Keratinocyte (primary cell): ENCODE measurements around the gene KCNC2. TPM values are rescaled to one million over a fixed set of nuclear protein-coding genes. Genes with fewer than 3 reads are reported as not detected.

Source experiments
- DNase-seq: peaks from one replicate; pipeline ENCODE4 v3.0.0-alpha.2; 2011; ENCODE audit warnings: low read depth, missing footprints, low spot score
- FAIRE-seq: peaks from 2 replicates; lab custom pipeline; 2011; peaks lifted over from hg19 to GRCh38; lab: Jason Lieb, UNC
- H2AFZ ChIP-seq: 2 replicates; pipeline ENCODE4 v1.6.0; 2012; ENCODE audit warnings: low read length, control low read depth, inconsistent platforms; ENCODE audit not compliant: control insufficient read depth
- H3K27ac ChIP-seq: 2 replicates; pipeline ENCODE4 v1.5.1; 2011; ENCODE audit warnings: low read length; ENCODE audit not compliant: control insufficient read depth, insufficient read depth
- H3K27me3 ChIP-seq: 3 replicates; pipeline ENCODE4 v1.6.0; 2011; ENCODE audit warnings: low read length; ENCODE audit not compliant: control insufficient read depth, insufficient read depth; ENCODE audit errors: extremely low read depth
- H3K36me3 ChIP-seq, 2 experiments: 2 replicates in 1 of 2; 3 replicates in 1 of 2; pipeline ENCODE4 v1.5.1; 2011; ENCODE audit warnings: low read length in 2 of 2, mild to moderate bottlenecking in 1 of 2; ENCODE audit not compliant: control insufficient read depth in 2 of 2, insufficient read depth in 2 of 2; ENCODE audit errors: extremely low read depth in 1 of 2
- H3K4me1 ChIP-seq: 3 replicates; pipeline ENCODE4 v1.5.1; 2011; ENCODE audit warnings: low read length; ENCODE audit not compliant: control insufficient read depth, insufficient read depth; ENCODE audit errors: extremely low read depth
- H3K4me2 ChIP-seq: 3 replicates; pipeline ENCODE4 v1.6.0; 2011; ENCODE audit warnings: low read depth, low read length; ENCODE audit not compliant: control insufficient read depth, insufficient read depth; ENCODE audit errors: extremely low read depth
- H3K4me3 ChIP-seq, 3 experiments: fragments of 200-600 bp in 1 of 3; sonication (generic) in 1 of 3; 2 replicates in 2 of 3; 3 replicates in 1 of 3; pipeline ENCODE4 v1.5.1; 2011 to 2016; ENCODE audit warnings: low read length in 3 of 3, mild to moderate bottlenecking in 3 of 3, control low read depth in 2 of 3, inconsistent platforms in 1 of 3, low read depth in 1 of 3, mixed read lengths in 1 of 3, mixed run types in 1 of 3, moderate library complexity in 1 of 3; ENCODE audit not compliant: control insufficient read depth in 2 of 3, insufficient read depth in 2 of 3; ENCODE audit errors: extremely low read depth in 1 of 3
- H3K79me2 ChIP-seq: 2 replicates; pipeline ENCODE4 v1.6.0; 2012; ENCODE audit warnings: low read length; ENCODE audit not compliant: control insufficient read depth, insufficient read depth
- H3K9ac ChIP-seq: 3 replicates; pipeline ENCODE4 v1.6.0; 2011; ENCODE audit warnings: low read length; ENCODE audit not compliant: control insufficient read depth, insufficient read depth; ENCODE audit errors: extremely low read depth
- H3K9me1 ChIP-seq: 3 replicates; pipeline ENCODE4 v1.6.0; 2011; ENCODE audit warnings: low read length; ENCODE audit not compliant: control insufficient read depth, insufficient read depth; ENCODE audit errors: extremely low read depth
- H3K9me3 ChIP-seq: 2 replicates; pipeline ENCODE4 v1.5.1; 2012; ENCODE audit warnings: low read depth, low read length; ENCODE audit not compliant: control insufficient read depth
- H4K20me1 ChIP-seq: 3 replicates; pipeline ENCODE4 v1.6.0; 2011; ENCODE audit warnings: low read length; ENCODE audit not compliant: control insufficient read depth, insufficient read depth; ENCODE audit errors: extremely low read depth
- EZH2 ChIP-seq: IDR thresholded peaks from one replicate; pipeline ENCODE4 v1.6.1; 2012; ENCODE audit warnings: inconsistent platforms, mild to moderate bottlenecking, low read length, moderate library complexity
- dilution Hi-C: fragments of 300-500 bp; cut with MboI; formaldehyde crosslinking; loops from one replicate; pipeline ENCODE4 v1.7.0; 2020; ENCODE audit warnings: low sequenced_read_pairs; ENCODE audit not compliant: extremely low pct_ligation_motif_present
- polyA plus RNA-seq, 5 experiments: library from polyadenylated mRNA; depleted of rRNA in 3 of 5; stranded (reverse) in 3 of 5; stranded (forward) in 1 of 5; unstranded in 1 of 5; fragments of >200 nt; gene quantifications; 1 replicate in 1 of 5; 2 replicates in 3 of 5; 3 replicates in 1 of 5; pipeline versions ENCODE4 v1.2.1 to v1.2.3, GENCODE V29; 2011 to 2012; ENCODE audit warnings: missing spikeins in 2 of 5, low read depth in 1 of 5, low replicate concordance in 1 of 5
- TF ChIP-seq, protein P1 (sequence below), 3 experiments: IDR thresholded peaks in 1 of 3; conservative IDR thresholded peaks in 1 of 3; optimal IDR thresholded peaks in 1 of 3; 2 replicates in 2 of 3; 3 replicates in 1 of 3; pipeline versions ENCODE3 to v1.5.1; 2011; ENCODE audit warnings: low read length in 3 of 3, mild to moderate bottlenecking in 3 of 3, moderate library complexity in 2 of 3, control low read depth in 1 of 3, inconsistent platforms in 1 of 3; ENCODE audit not compliant: insufficient read depth in 2 of 3; ENCODE audit errors: extremely low read depth in 1 of 3

KCNC2 gene
- polyA plus RNA-seq, 1 donor (not counting 4 experiments of a cell fraction or from before 2014, with no cell fraction given) = not detected

DNA sequence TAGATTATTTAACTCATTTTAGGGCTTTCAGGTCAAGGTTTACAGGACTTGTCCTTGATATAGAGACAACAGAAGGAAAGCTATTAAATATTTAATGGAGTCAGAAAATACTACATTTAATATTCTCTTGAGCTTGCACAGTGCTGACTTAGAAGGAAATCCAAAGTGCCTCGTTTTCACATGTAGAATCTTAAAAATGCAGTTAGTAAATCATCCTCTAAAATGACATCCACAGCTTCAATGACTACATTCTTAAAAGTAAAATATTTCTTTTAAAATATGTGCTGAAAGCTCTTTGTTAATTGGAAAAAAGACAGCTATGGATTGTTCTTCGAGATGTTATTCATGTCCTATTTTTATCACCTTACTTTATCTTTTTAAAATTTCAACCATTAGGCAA, 146.9 kb downstream of the KCNC2 start:
- DNase-seq (no peak), FAIRE-seq (no peak)
- H3K4me2 ChIP-seq = no peak overlapping the region
- no peak overlapping the region for H3K27ac ChIP-seq
- no peak overlapping the region for H3K4me3 ChIP-seq
- H3K79me2 ChIP-seq = no peaks in the 10 kb centered on the region
- H4K20me1 ChIP-seq = no peaks in the 10 kb centered on the region
- dilution Hi-C loops = no loop called here
- H3K9me3 ChIP-seq = no peaks in the 10 kb centered on the region
- no peak overlapping the region for H2AFZ ChIP-seq
- H3K9me1 ChIP-seq = no peaks in the 10 kb centered on the region
- no peak for TF ChIP-seq EZH2
- H3K9ac ChIP-seq = no peak overlapping the region
- no peaks in the 10 kb centered on the region for H3K4me1 ChIP-seq
- H3K27me3 ChIP-seq = no peaks in the 10 kb centered on the region
- no peaks in the 10 kb centered on the region for H3K36me3 ChIP-seq

DNA sequence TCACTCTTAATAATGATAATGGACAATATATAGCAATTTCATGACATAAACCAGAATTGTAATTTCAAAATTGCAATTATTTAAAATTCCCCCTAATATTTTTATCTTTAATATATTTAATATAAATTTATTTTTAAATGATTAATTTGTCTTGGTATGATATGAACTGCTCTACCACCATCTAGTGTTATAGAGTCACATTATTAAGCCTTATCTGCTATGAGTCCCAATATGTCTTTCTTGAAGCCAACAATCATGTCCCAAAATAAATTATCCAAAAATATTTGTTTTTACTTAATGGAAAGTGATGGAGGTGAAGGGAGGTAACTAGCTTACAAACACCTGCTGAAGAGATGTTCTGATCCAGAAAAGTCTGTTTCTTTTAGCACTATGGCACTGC, 151.4 kb downstream of the KCNC2 start:
- Histone ChIP-seq H3K4me1 (no peaks in the 10 kb centered on the region), H3K4me3 (no peak overlapping the region), H3K9me1 (no peaks in the 10 kb centered on the region), H3K36me3 (no peaks in the 10 kb centered on the region), H2AFZ (no peak overlapping the region), H3K9ac (no peak overlapping the region), H3K27ac (no peak overlapping the region), H4K20me1 (no peaks in the 10 kb centered on the region), H3K79me2 (no peaks in the 10 kb centered on the region), H3K9me3 (no peaks in the 10 kb centered on the region), H3K4me2 (no peak overlapping the region), H3K27me3 (no peaks in the 10 kb centered on the region)
- dilution Hi-C loops = no loop called here
- TF ChIP-seq EZH2 = no peak
- TF ChIP-seq, protein P1, sequence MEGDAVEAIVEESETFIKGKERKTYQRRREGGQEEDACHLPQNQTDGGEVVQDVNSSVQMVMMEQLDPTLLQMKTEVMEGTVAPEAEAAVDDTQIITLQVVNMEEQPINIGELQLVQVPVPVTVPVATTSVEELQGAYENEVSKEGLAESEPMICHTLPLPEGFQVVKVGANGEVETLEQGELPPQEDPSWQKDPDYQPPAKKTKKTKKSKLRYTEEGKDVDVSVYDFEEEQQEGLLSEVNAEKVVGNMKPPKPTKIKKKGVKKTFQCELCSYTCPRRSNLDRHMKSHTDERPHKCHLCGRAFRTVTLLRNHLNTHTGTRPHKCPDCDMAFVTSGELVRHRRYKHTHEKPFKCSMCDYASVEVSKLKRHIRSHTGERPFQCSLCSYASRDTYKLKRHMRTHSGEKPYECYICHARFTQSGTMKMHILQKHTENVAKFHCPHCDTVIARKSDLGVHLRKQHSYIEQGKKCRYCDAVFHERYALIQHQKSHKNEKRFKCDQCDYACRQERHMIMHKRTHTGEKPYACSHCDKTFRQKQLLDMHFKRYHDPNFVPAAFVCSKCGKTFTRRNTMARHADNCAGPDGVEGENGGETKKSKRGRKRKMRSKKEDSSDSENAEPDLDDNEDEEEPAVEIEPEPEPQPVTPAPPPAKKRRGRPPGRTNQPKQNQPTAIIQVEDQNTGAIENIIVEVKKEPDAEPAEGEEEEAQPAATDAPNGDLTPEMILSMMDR (optimal IDR thresholded peaks at IDR 0.05 in 1 of 3, IDR thresholded peaks at IDR 0.05 in 1 of 3, conservative IDR thresholded peaks at IDR 0.05 in 1 of 3; ENCODE audit: extremely low read depth in 1 of 3, insufficient read depth in 2 of 3, low read length in 3 of 3) = no peak
- FAIRE-seq = no peak
- DNase-seq = no peak

DNA sequence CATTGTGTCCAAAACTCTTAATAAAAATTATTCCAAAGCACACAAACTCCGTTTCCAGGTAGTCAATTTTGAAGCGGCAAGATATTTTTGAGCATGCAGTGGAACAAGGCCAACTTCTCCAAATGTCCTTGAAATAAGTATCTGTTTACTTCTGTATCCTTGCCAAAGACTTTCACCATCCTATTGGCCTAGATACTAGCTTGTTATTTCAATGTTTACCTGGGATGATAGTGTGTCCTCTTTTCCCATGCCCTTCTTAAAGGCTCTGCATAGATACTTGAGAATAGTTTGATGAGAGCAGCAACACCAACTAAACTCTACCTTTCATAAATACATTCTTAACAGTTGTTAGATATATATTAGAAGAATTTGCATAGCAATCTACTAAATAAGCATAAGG, 160.9 kb downstream of the KCNC2 start:
- H3K9me3 ChIP-seq = no peaks in the 10 kb centered on the region
- no peak for FAIRE-seq
- no peaks in the 10 kb centered on the region for H3K79me2 ChIP-seq
- H3K9ac ChIP-seq = no peak overlapping the region
- H3K27me3 ChIP-seq = no peaks in the 10 kb centered on the region
- H3K9me1 ChIP-seq = no peaks in the 10 kb centered on the region
- no peak overlapping the region for H3K27ac ChIP-seq
- no peaks in the 10 kb centered on the region for H3K4me1 ChIP-seq
- H3K36me3 ChIP-seq = no peaks in the 10 kb centered on the region
- no peak for DNase-seq
- H3K4me3 ChIP-seq = no peak overlapping the region
- no peak overlapping the region for H2AFZ ChIP-seq
- no peak overlapping the region for H3K4me2 ChIP-seq
- dilution Hi-C loops = no loop called here
- TF ChIP-seq, protein P1 (optimal IDR thresholded peaks at IDR 0.05 in 1 of 3, IDR thresholded peaks at IDR 0.05 in 1 of 3, conservative IDR thresholded peaks at IDR 0.05 in 1 of 3; ENCODE audit: extremely low read depth in 1 of 3, insufficient read depth in 2 of 3, low read length in 3 of 3) = no peak
- no peak for TF ChIP-seq EZH2
- no peaks in the 10 kb centered on the region for H4K20me1 ChIP-seq
